Bronchial epithelial cell (primary cell): ENCODE results near the gene TLCD1. TPM values are rescaled to one million over a fixed set of nuclear protein-coding genes. Genes with fewer than 3 reads are reported as not detected.

Experiments used
- DNase-seq: peaks from one replicate; pipeline ENCODE4 v3.0.0-alpha.2; 2010; ENCODE audit warnings: low read depth
- FAIRE-seq: peaks from 2 replicates; lab custom pipeline; 2011; peaks lifted over from hg19 to GRCh38; lab: Jason Lieb, UNC
- H3K27me3 ChIP-seq: 2 replicates; pipeline ENCODE4 v1.5.1; 2011; ENCODE audit warnings: low read length; ENCODE audit not compliant: control insufficient read depth, insufficient read depth
- H3K36me3 ChIP-seq: 2 replicates; pipeline ENCODE4 v1.5.1; 2011; ENCODE audit warnings: low read length; ENCODE audit not compliant: control insufficient read depth, insufficient read depth
- H3K4me3 ChIP-seq: 2 replicates; pipeline ENCODE4 v1.5.1; 2011; ENCODE audit warnings: mild to moderate bottlenecking, low read depth, low read length, control low read depth
- CTCF ChIP-seq: IDR thresholded peaks from 2 replicates; pipeline ENCODE4 v1.5.1; 2011; ENCODE audit warnings: mild to moderate bottlenecking, moderate library complexity, low read length, control low read depth, inconsistent platforms; ENCODE audit not compliant: insufficient read depth, severe bottlenecking
- total RNA-seq: library from RNA; depleted of rRNA; stranded (reverse); fragments of >200 nt; gene quantifications from 2 replicates; pipeline ENCODE4 v1.2.1, GENCODE V29; 2014

Gene TLCD1
- total RNA-seq, 1 donor from 2014 or later, result 7.4 TPM

GRCh38 chr17:28734712-28735241, 8.7 kb upstream of the TLCD1 start:
- Histone ChIP-seq H3K36me3 (peaks cover 1% of the 10 kb centered on the region), H3K27me3 (no peaks in the 10 kb centered on the region), H3K4me3 (no peak overlapping the region)
- no peak for TF ChIP-seq CTCF
- no peak for FAIRE-seq
- DNase-seq, result no peak

- Histone ChIP-seq H3K36me3 (no peaks in the 10 kb centered on the region), H3K27me3 (no peaks in the 10 kb centered on the region), H3K4me3 (no peak overlapping the region)
- TF ChIP-seq CTCF, result no peak
- FAIRE-seq (no peak), DNase-seq (no peak)
These were observed 7.3 kb upstream of the TLCD1 start for GRCh38 chr17:28733346-28733745.

- no peak for DNase-seq
- FAIRE-seq, result no peak
- no peak for TF ChIP-seq CTCF
- Histone ChIP-seq H3K36me3 (no peaks in the 10 kb centered on the region), H3K4me3 (no peak overlapping the region), H3K27me3 (no peaks in the 10 kb centered on the region)
These were observed 3.9 kb upstream of the TLCD1 start for GRCh38 chr17:28729950-28730330.

GRCh38 chr17:28728364-28729200, 2.5 kb upstream of the TLCD1 start, which contains the start of gene NEK8:
Gene NEK8 (plus strand): TSS chr17:28728788. CDS start chr17:28728814, 26 bp downstream.
- peaks cover 7% of the 10 kb centered on the region for H3K36me3 ChIP-seq
- DNase-seq, result peak; percentile 96
- no peaks in the 10 kb centered on the region for H3K27me3 ChIP-seq
- peak within 1 kb of the TSS; percentile 79 for H3K4me3 ChIP-seq
- no peak for FAIRE-seq
- TF ChIP-seq CTCF, result no peak

- peak; percentile 87 for DNase-seq
- peak overlapping the region; percentile 72 for H3K4me3 ChIP-seq
- no peak for FAIRE-seq
- no peaks in the 10 kb centered on the region for H3K27me3 ChIP-seq
- TF ChIP-seq CTCF, result peak; percentile 98
- peaks cover 18% of the 10 kb centered on the region for H3K36me3 ChIP-seq
These were observed 826 bp upstream of the TLCD1 start for GRCh38 chr17:28726627-28727491.
